GM11168 (cell line): Measurements from ENCODE around the gene DNAH6.

Source experiments
- in situ Hi-C: fragments of 300-500 bp; cut with MboI; formaldehyde crosslinking; loops from one replicate; pipeline ENCODE4 v1.12.0; 2022; ENCODE audit warnings: low sequenced_read_pairs; ENCODE audit not compliant: unreplicated experiment

Gene DNAH6

DNA sequence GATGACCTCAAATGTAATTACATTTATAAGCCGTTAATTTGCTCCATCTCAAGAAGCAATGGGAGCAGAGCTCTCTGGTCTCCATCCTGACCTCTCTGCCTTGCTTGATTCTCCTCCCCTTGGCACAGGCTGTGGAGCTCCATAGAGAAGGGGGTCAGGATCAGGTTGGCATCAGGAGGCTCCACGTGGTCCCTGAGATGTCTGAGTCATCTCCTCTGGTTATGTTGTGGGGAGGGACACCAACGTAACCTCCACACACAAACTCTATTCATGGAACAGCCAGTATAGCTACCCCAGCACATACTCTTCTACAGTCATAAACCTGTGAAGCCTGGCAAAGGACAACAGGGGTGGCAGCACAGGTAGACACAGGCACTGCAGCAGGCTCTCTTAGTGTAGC lies 335.6 kb downstream of the DNAH6 start:
- in situ Hi-C loops: no loop called here

GRCh38 chr2:84854850-84855249 lies 338.6 kb downstream of the DNAH6 start:
- in situ Hi-C loops: no loop called here

DNA sequence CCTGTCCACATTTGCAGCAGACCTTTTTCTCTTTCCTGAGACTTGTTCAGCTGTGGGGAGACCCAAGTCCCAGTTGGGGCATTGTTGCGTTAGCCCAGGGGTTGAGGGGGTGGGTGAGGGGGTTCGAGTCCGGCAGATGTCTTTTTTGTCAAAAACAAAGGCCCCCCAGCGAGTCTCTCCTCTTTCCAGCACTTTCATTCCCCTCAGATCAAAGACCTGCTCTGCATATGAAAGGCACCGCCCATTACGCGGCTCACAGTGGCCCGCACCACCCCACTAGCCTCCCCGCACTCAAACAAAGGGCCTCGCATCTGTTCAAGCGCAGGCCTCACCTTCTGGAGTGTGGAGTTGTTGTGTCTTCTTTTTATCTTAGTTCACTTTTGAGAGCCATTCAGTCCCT lies 339.4 kb downstream of the DNAH6 start:
- in situ Hi-C loops: no loop called here

GRCh38 chr2:84856787-84857186 lies 340.5 kb downstream of the DNAH6 start:
- in situ Hi-C loops: no loop called here

DNA sequence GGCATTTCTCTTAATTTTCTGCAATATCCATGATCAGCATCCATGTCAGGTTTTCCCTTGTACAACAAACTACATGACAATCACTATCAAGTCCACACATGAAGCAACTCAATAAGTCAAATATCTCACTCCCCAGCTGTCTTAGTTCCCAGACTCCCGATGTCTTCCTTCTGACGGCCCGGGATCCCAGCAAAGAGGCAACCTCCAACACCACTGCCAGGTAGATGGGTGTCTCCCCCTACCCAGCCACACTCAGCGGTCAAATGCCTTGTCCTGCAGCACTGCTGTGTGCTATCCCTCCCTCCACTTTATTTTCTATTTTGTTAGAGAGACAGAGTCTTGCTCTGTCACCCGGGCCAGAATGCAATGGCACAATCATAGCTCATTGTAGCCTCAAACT lies 341.3 kb downstream of the DNAH6 start:
- in situ Hi-C loops: no loop called here

- in situ Hi-C loops: no loop called here
These were observed 341.8 kb downstream of the DNAH6 start for GRCh38 chr2:84858123-84858522.

- in situ Hi-C loops: no loop called here
These were observed 342.6 kb downstream of the DNAH6 start for GRCh38 chr2:84858937-84859336.

DNA sequence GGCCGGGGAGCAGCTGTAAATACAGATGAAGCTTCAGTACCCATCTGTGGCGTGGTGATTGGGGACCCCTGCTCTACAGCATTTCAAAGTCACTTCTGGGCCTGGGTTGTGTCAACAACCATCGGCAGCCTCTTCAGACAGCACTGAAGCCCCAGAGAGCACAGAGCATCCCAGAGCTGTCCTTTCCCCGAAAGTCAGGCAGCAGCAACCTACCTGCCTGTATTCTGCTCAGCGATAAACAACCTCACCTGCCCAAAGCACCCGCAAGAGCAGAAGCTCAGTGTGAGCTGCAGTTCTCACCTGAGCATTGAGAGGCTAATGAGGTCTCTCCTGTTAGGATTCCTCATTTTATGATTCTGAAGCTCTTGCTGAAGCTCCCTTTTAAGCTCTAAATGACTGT lies 345.2 kb downstream of the DNAH6 start:
- in situ Hi-C loops: loop anchor here (10.0 kb wide), 1 partner anchor 117 kb away; no protein-coding TSS in a partner anchor

GRCh38 chr2:84862006-84862405 lies 345.7 kb downstream of the DNAH6 start:
- in situ Hi-C loops: loop anchor here (10.0 kb wide), 1 partner anchor 117 kb away; no protein-coding TSS in a partner anchor

DNA sequence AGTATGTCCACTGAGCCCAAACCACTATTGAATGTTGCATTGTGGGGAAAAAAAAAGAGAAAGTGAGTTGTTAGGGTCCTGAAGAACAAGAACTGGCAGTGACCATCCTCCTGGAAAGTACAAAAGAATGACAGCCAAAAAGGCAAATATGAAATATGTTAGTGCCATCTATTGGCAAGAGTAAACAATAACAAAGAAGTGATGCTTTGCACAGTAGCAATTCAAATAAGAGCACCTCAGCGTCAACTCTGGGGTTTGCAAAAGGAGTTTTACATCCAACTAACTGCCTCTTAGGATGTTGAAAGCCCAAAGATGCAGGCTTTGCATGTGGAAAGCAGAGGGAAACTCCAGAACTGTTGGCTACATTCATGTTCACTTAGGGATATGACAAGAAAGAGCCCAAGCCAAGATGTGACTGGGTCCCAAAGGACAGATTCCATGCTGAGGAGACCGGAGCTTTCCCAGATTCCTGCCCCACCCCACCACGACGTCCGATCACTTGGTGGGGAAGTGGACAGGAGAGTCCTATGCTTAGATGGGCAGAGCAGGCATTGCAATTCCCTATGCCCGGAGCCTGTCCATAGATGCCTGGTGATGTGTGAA lies 349.0 kb downstream of the DNAH6 start:
- in situ Hi-C loops: loop anchor here (10.0 kb wide), 1 partner anchor 120 kb away; no protein-coding TSS in a partner anchor

- in situ Hi-C loops: loop anchor here (10.0 kb wide), 1 partner anchor 121 kb away; no protein-coding TSS in a partner anchor
These were observed 349.8 kb downstream of the DNAH6 start for GRCh38 chr2:84866122-84866521.

DNA sequence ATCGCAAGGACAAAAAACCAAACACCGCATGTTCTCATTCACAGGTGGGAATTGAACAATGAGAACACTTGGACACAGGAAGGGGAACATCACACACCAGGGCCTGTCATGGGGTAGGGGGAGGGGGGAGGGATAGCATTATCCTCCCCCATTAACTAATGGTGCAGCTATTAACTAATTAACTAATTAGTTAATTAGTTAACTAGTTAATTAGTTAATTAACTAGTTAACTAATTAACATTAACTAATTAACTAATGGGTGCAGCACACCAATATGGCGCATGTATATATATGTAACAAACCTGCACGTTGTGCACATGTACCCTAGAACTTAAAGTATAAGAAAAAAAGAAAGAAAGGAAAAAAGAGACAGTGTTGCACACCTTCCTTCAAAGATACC lies 352.0 kb downstream of the DNAH6 start:
- in situ Hi-C loops: loop anchor here (10.0 kb wide), 1 partner anchor 124 kb away; no protein-coding TSS in a partner anchor
